Measurements from ENCODE around the gene HSD17B4.
"Not testable (repeated sequence)": the region's sequence is repeated elsewhere in the genome, so short reads cannot be mapped to it uniquely, and the experiment has no call there.

Gene HSD17B4

DNA sequence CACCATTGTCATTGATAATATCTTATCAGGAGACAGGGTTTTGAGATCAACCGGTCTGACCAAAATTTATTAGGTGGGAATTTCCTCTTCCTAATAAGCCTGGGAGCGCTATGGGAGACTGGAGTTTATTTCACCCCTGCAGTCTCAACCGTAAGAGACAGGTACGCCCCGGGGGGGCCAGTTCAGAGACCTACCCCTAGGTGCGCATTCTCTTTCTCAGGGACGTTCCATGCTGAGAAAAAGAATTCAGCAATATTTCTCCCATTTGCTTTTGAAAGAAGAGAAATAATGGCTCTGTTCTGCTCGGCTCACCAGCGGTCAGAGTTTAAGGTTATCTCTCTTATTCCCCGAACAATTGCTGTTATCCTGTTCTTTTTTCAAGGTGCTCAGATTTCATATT, 28.3 kb downstream of the HSD17B4 start:
- not testable (repeated sequence) for DNase-seq

DNA sequence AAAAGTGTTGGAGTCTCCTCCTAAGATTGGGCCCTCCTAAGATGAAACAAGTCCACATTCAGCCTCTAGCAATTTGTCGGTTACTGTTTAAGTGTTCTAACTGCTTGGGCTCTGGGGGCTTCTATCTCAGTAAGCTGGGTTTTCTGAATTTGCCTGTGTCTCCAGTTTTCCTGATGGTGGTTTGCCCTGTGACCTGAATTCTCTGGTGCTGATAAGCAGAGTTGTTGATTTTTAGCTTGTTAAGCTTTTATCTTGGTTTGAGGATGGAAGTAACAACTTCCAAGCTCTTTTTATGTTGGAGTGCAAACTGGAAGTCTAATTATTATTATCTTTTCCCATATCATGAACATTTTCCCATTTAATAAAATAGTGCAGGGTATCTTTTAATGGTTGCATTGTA, 30.9 kb downstream of the HSD17B4 start:
- DNase-seq: no peak

DNA sequence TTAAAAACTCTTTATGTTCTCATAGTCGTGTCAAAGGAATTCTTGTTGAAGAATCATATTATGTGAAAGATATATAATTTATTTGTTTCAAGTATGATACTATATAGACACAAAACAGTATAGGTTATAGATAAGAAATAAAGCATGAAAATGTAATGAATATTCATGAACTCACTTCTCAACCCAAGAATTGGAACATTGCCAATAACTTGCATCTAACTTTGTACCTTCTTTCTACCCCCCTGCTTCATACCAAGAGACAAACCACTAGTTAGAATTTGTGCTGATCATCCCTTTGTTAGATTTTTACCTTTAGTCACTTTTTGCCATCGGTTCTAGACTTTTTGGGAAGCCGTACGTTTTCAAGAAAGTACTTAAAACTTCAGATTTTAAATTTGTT, 32.6 kb downstream of the HSD17B4 start:
- no peak for DNase-seq

DNA sequence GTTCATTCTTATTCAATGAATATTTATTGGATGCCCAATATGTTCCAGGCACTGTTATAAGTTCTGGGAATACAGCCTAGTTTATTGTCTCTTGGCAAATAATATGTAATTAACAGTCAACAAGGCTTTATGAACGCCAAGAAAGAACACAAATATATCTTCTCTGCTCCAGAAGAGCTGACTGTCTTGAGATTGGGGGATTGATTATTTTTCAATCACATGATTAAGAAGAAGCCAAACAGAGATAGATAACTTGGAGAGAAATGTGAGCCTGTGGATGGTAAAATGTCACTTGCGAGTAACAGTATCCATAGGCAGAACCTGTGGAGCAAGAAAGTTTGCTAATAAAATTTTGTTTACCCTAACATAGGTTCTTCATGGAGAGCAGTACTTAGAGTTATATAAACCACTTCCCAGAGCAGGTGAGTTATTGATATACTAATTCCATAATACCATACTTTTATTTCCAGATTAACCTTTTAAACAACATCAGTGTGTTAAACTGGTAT, 49.4 kb downstream of the HSD17B4 start:
- no peak for DNase-seq

DNA sequence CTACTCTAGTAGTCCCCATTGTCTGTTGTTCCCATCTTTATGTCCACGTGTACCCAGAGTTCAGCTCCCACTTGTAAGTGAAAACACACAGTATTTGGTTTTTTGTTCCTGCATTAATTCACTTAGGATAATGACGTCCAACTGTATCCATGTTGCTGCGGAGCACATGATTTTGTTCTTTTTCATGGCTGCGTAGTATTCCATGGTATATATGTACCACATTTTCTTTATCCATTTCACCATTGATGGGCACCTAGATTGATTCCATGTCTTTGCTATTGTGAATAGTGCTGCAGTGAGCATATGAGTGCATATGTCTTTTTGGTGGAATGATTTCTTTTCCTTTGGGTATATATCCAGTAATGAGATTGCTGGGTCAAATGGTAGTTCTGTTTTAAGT, 51.6 kb downstream of the HSD17B4 start:
- DNase-seq: not testable (repeated sequence)

DNA sequence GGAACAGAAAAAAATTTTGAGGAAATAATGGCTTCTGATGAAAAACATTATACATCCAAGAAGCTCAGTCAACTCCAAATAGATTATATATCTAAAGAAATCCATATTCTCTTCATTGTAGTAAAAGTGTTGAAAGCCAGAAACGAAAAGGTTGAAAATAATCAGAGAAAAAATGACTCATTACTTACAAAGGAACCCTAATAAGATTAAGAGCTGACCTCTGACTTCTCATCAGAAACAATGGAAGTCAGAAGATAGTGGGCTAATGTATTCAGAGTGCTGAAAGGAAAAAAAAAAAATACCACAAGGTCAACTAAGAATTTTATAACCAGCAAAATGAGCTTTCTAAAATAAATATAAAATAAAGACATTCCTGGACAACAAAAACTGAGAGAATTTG, 60.0 kb downstream of the HSD17B4 start:
- no peak for DNase-seq

DNA sequence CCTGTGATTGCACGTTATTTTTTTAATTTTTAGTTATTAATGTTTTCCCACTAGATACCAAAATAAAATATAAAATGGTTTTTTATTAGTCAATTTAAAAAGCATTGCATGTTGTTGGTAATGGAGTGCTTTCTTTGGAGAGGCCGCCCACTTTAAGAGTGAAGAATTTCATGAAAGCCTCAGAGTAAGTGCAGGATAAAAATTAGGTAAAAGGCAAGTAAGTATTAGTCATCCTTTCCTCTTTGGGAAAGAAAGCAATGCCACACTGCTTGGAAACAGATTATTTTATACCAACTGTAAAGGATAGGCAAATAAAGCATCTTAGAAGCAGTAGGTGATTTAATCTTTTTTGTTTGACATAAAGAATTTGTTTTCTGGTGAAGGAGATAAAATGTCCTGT, 62.9 kb downstream of the HSD17B4 start:
- no peak for DNase-seq

DNA sequence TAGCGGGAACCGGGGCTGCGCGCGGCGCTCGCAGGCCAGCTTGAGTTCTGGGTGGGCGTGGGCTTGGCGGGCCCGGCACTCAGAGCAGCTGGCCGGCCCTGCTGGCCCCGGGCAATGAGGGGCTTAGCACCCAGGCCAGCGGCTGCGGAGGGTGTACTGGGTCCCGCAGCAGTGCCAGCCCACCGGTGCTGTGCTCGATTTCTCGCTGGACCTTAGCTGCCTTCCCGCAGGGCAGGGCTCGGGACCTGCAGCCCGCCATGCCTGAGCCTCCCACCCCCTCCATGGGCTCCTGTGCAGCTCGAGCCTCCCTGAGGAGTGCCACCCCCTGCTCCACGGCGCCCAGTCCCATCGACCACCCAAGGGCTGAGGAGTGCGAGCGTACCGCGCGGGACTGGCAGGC, 64.8 kb downstream of the HSD17B4 start:
- not testable (repeated sequence) for DNase-seq

DNA sequence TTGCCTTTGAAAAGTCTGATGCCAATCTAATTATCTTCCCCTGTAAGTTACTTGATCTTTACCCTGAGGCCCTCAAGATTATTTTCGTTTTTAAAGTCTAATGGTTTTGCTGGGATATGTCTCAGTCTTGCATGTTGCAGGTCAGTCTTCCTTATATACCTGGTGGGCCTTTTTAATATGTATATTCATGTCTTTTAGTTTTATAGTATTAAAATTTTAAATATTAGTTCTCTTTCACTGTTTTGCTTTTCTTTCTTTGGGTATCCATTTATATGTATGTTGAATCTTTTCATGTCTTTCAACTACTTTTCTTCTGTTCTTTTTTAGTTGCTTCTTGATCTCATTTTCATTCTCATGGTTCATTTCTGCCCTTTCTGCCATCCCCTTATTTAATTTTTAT, 68.9 kb downstream of the HSD17B4 start:
- no peak for DNase-seq

DNA sequence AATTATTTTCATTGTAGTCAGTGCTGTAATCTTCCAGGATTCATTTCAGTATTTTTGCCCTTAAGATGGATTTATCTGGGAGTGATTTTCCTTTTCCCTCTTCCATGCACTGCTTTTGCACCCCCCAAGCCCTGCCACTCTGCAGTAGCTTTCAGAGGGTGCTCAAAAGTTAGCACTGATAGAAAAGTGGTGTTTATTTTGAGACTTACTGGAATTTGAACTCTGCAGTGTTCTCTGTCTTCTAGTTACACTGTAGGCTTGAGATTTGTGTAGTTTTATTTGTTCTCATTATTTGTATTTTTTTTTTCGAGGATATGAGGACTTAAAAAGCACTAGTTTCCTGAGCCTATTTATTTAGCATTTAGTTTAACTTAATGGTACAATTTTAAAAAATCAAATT, 70.5 kb downstream of the HSD17B4 start:
- no peak for DNase-seq

DNA sequence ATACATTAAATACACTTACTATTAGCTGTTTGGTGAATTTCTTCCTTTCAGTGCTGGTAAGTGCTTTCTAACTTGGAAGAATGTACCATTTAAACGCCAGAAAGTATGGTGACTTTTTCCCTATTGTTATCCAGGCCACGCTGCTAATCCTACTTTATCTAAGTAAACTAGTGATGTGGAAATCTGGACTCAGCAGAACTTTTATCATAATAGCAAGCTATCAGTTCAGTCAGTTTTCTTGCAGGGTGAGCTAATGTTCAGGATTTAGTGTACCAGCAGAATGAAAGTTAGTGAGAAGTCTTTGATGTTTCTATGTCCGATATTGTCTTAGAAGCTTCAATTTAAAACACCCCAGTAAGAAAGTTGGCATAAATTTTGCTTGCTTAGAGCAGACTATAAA, 72.2 kb downstream of the HSD17B4 start:
- no peak for DNase-seq

DNA sequence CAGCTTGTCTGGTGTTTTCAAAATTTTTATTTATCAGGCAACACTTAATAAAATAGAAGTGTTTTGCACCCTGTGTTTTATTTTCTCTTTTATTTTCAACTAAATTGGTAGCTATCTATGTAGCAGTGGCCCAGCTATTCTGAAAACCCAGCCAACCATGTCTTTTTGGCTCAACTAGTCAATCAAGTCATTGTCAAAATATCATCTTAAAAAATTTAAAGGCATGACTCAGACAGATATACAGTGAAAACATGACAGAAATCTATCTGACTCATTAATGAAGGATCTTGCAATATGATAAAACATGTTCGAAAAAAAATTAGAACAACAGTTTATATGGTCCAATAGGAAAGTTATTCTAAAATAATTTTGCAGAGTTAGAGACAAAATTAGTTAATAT, 75.1 kb downstream of the HSD17B4 start:
- DNase-seq: no peak

DNA sequence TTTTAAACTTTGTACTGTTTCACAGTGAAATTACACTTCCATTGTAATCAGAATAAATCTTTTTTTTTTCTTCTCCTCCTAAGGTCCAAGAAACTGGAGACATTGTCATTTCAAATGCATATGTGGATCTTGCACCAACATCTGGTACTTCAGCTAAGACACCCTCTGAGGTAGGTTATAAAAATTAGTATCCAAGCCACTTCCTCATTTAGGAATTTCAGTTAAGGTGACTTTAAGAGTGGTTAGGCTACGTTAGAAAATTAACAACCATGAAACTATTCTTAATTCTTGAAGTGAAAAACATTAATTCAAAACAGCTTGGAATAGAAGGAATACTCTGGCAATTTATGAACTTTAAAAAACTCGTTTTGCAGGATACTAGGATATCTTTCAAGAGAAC, 77.5 kb downstream of the HSD17B4 start:
- DNase-seq: no peak

DNA sequence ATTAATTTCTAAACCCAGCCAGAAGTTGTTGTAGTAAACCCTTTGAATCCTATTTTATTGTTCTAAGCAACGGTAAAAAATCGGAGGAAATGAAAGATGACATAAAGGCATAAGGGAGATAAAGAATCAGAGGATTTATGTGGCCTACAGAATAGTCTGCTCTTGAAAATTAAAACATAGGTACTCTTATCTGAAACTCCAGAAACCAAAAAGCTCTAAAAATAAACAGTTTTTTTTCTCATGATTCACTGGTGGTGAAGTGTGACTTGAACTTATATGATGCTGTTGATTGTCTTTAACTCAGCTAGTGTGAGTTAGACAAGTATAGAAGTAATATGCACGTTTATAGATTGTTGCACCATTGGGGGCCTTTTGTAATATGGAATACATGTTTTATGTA, 80.3 kb downstream of the HSD17B4 start:
- no peak for DNase-seq

DNA sequence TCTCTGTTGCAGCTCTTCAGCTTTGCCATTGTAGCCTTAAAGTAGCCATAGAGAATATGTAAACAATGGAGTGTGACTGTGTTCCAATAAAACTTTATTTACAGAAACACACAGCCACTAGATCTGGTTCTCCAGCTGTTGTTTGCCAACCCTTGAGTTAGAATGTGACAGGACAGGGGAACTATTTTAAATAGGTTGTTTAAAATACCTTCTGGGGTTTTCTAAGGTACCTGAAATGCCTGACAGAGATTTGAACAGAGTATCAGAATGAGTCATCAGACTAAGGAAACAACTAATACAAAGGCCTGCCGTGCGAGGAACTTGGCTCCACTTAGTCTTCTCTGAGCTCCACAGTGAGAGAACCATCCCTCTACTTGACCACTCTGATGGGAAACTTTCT, 85.4 kb downstream of the HSD17B4 start:
- no peak for DNase-seq

DNA sequence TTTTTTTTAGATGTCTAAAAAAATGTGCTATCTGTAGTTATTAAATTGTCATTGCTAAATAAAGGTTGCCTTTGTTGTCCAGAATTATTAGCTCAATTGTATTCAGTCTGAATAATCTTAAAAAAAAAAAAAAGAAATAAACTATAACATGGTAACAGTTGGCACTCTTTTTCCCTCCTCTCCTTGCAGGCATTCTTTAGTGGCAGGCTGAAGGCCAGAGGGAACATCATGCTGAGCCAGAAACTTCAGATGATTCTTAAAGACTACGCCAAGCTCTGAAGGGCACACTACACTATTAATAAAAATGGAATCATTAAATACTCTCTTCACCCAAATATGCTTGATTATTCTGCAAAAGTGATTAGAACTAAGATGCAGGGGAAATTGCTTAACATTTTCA, 89.4 kb downstream of the HSD17B4 start:
- no peak for DNase-seq

DNA sequence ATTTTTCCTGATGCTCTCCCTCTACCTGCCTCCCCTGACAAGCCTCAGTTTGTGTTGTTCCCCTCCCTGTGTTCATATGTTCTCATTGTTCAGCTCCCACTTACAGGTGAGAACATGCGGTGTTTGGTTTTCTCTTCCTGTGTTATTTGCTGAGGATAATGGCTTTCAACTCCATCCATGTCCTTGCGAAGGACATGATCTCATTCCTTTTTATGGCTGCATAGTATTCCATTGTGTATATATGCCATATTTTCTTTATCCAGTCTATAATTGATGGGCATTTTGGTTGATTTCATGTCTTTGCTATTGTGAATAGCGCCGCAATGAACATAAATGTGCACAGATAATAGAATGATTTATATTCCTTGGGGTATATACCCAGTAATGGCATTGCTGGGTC, 99.5 kb downstream of the HSD17B4 start:
- DNase-seq: no peak

DNA sequence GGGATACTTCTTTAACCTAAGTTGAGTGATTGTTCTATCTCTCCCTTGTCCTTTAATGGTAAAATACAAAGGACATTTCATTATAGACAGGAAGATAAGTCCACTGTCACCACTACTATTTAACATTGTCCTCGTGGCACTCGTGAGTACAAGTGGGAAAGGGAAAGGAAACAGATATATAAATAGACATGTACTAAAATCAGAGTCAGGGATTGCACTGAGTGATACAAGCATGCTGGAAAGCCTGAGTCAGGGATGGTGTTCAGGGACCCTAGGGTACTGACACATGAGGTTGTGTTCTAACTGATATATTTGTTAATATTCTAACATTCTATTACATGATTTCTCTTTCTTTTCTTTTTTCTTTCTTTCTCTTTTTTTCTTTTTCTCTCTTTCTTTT, 102.3 kb downstream of the HSD17B4 start:
- DNase-seq: no peak

DNA sequence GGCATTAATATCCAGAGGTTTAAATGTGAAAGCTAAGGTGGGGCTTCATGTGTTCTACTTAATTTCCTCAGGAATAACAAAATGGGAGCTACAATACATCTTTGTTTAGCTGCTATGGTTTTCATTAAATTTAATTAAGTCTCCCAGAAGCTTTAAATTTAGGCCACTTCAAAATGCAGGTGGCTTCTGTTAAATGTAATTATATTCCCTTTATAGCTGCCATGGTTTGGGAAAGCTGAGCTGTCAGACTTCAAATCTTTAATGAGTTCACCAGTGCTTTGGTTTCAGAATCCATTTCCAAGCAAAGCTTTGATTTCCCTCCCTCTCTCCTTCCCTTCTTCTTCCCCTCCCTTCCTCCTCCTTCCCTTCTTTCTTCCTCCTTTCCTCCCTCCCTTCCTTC, 118.6 kb downstream of the HSD17B4 start:
- DNase-seq: no peak

DNA sequence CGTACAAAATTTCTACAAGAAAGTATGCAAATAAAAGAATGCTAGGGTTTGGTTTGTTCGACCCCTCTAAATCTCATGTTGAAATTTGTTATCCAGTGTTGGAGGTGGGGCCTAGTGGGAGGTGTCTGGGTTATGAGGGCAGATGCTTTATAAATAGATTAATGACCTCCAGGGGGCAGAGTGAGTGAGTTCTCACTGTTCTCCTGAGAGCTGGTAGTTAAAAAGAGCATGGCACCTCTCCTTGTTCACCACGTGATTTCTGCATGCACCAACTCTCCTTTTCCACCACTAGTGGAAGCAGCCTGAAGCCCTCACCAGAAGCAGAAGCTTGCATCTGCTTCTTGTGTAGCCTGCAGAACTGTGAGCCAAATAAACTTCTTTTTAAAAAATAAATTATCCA, 126.6 kb downstream of the HSD17B4 start:
- no peak for DNase-seq

DNA sequence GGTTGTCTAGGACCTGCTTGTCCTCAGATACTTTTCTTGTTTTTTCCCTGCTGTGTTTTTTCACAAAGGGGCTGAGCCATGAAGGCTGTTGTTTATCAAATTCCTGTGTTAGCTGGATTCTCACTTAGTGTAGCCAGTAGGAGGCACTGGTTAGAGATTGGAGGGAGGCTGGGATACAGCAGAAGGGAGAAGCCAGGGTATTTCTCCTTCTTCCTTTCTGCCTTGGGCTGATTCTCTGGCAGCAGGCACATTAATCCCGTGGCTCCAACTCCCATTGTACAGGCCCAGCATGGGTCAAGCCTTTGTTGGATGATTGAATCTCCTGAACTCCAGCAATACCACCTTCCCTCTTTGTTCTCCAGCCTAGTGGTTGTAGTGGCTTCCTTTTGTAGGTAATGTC, 130.7 kb downstream of the HSD17B4 start:
- DNase-seq: no peak

DNA sequence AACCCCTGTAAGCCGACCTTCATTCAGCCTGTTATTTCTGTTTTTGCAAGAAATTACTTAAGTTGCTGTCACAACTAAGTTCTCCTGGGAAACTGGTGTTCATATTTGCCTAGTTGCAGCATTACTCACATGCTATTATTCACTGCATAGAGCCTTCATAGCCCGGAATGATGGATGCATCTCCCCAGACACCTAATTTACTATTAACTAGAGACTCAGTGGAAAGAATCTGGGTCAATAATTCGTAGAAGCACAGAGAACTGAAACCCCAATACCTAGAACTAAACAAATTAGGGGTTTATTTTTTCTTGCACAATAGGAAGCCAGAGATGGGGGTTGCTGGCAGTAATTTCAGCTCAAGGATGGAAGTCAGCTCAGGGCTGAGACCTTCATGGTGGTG, 131.4 kb downstream of the HSD17B4 start:
- DNase-seq: no peak
